ENCODE data around the gene CYP8B1.

DNA sequence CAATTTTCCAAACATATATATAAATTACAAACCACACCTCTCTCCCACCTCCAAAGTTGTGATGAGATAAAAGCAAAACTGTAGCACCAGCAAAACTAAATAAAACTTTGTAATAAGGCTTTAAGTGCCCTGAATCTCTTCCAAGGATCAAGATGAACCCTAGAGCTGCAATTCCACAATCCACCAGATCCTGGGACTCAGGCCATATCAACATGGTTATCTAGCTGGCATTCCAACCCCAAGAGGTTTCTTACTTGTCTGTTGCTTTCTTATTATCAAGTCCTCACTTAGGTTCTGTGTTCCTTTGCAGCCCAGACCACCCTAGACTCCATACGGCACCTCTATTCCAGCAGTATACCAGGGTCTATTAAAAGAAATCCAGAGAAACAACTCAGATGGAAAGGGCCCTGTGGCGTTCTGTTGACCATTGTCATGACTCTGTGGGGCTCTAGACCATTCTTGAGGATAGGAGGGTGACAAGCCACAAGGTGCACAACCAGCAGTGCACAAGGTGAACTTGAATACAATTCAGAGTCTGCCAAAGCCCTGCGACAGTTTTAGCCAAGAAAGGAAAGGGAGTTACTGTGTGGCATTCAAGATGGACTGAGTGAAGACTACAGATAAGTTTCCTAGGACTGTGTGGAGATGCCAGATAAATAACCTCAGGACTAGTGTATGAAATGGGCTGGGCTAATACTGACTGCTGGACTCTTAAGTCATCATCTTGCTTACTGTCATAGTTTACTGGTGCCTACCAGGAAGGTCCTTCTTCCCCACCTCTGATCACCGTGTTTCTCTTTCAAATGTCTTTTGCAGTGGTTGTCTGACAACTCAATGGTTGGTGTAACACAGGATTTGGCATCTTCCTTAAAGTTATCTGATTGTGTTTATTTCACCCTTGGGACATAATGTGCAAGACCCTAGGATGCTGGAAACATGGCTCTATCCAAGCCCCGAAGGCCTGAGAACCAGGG, 39.2 kb downstream of the CYP8B1 start:
- TF ChIP-seq, protein P1, sequence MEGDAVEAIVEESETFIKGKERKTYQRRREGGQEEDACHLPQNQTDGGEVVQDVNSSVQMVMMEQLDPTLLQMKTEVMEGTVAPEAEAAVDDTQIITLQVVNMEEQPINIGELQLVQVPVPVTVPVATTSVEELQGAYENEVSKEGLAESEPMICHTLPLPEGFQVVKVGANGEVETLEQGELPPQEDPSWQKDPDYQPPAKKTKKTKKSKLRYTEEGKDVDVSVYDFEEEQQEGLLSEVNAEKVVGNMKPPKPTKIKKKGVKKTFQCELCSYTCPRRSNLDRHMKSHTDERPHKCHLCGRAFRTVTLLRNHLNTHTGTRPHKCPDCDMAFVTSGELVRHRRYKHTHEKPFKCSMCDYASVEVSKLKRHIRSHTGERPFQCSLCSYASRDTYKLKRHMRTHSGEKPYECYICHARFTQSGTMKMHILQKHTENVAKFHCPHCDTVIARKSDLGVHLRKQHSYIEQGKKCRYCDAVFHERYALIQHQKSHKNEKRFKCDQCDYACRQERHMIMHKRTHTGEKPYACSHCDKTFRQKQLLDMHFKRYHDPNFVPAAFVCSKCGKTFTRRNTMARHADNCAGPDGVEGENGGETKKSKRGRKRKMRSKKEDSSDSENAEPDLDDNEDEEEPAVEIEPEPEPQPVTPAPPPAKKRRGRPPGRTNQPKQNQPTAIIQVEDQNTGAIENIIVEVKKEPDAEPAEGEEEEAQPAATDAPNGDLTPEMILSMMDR (conservative IDR thresholded peaks at IDR 0.05 in 1 of 2, IDR thresholded peaks at IDR 0.05 in 1 of 2; ENCODE audit: extremely low read depth in 1 of 2, insufficient read depth in 1 of 2, low read depth in 1 of 2, low read length in 2 of 2): peak in 1 of 2 donors; percentile 14
- TF ChIP-seq EZH2 (IDR thresholded peaks at IDR 0.05; ENCODE audit: borderline replicate concordance, low read length): no peak

Measured in mammary epithelial cell (primary cell).